C4-2B (cell line): Measurements from ENCODE around the gene FSTL4.

ENCODE experiments used
- ZFX ChIP-seq: fragments of 450-650 bp; IDR thresholded peaks from 2 replicates; pipeline ENCODE4 v1.6.1; 2017
- TF ChIP-seq, protein P1 (sequence below): fragments of 450-650 bp; conservative IDR thresholded peaks from 2 replicates; pipeline ENCODE4 v1.5.1; 2017; ENCODE audit warnings: mild to moderate bottlenecking

DNA sequence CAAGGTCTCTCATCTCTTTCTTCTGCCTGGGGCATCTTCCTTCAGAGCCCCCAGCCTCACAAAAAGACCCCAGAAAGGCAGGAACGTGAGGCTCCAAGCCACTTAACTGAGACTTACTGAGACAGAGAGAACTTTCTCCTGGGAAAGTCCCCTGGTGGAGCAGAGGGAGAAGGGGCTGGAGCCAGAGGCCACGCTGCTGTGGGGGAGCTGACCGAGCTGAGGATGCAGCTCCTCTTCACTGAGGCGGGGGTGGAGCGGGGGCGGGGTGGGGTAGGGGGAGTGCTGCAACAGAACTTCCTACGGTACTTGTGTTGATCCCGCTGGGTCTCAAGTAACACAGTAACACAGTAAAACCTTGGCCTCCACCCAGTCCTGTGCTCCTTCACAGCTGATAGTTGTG lies 204.0 kb downstream of the FSTL4 start:
- TF ChIP-seq, protein P1, sequence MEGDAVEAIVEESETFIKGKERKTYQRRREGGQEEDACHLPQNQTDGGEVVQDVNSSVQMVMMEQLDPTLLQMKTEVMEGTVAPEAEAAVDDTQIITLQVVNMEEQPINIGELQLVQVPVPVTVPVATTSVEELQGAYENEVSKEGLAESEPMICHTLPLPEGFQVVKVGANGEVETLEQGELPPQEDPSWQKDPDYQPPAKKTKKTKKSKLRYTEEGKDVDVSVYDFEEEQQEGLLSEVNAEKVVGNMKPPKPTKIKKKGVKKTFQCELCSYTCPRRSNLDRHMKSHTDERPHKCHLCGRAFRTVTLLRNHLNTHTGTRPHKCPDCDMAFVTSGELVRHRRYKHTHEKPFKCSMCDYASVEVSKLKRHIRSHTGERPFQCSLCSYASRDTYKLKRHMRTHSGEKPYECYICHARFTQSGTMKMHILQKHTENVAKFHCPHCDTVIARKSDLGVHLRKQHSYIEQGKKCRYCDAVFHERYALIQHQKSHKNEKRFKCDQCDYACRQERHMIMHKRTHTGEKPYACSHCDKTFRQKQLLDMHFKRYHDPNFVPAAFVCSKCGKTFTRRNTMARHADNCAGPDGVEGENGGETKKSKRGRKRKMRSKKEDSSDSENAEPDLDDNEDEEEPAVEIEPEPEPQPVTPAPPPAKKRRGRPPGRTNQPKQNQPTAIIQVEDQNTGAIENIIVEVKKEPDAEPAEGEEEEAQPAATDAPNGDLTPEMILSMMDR: no peak
- no peak for TF ChIP-seq ZFX
